Esophagus muscularis mucosa (tissue), 4 donors: ENCODE measurements around the gene RPS27.

ENCODE experiments used
- EP300 ChIP-seq: sonication (generic); formaldehyde crosslinking; IDR thresholded peaks from one replicate; pipeline ENCODE4 v1.6.1; 2017; ENCODE audit warnings: antibody characterized with exemption
- POLR2A ChIP-seq: fragments of 450-650 bp; IDR thresholded peaks from one replicate; pipeline ENCODE4 v1.6.1; 2017; ENCODE audit warnings: antibody characterized with exemption, moderate library complexity, mild to moderate bottlenecking, low read depth
- TF ChIP-seq, protein P1 (sequence below), 3 experiments: fragments of 200-600 bp in 2 of 3; fragments of 450-650 bp in 1 of 3; sonication (generic) in 2 of 3; IDR thresholded peaks; one replicate each; pipeline ENCODE4 v1.5.1; 2017 to 2019; ENCODE audit warnings: antibody characterized with exemption in 3 of 3, mild to moderate bottlenecking in 2 of 3, moderate library complexity in 1 of 3

- TF ChIP-seq POLR2A (no peak), EP300 (no peak)
- TF ChIP-seq, protein P1, sequence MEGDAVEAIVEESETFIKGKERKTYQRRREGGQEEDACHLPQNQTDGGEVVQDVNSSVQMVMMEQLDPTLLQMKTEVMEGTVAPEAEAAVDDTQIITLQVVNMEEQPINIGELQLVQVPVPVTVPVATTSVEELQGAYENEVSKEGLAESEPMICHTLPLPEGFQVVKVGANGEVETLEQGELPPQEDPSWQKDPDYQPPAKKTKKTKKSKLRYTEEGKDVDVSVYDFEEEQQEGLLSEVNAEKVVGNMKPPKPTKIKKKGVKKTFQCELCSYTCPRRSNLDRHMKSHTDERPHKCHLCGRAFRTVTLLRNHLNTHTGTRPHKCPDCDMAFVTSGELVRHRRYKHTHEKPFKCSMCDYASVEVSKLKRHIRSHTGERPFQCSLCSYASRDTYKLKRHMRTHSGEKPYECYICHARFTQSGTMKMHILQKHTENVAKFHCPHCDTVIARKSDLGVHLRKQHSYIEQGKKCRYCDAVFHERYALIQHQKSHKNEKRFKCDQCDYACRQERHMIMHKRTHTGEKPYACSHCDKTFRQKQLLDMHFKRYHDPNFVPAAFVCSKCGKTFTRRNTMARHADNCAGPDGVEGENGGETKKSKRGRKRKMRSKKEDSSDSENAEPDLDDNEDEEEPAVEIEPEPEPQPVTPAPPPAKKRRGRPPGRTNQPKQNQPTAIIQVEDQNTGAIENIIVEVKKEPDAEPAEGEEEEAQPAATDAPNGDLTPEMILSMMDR (IDR thresholded peaks at IDR 0.05), result no peak
These were observed 4.6 kb downstream of the RPS27 start for GRCh38 chr1:153995202-153995601.
